Fibroblast of lung (primary cell): Measurements from ENCODE around the gene PCYT1B.

Source experiments
- CTCF ChIP-seq, 2 donors: IDR thresholded peaks in 1 of 2; conservative IDR thresholded peaks in 1 of 2; 1 replicate in 1 of 2; 2 replicates in 1 of 2; pipeline ENCODE4 v1.5.1; 2011 to 2012; ENCODE audit warnings: low read length in 2 of 2, control low read depth in 1 of 2, inconsistent platforms in 1 of 2, low read depth in 1 of 2, mild to moderate bottlenecking in 1 of 2
- EZH2 ChIP-seq: IDR thresholded peaks from 2 replicates; pipeline ENCODE4 v1.5.1; 2012; ENCODE audit warnings: low read length, control low read depth, mild to moderate bottlenecking; ENCODE audit errors: missing control alignments

GRCh38 chrX:24619647-24620046, 27.5 kb downstream of the PCYT1B start:
- no peak for TF ChIP-seq EZH2
- TF ChIP-seq CTCF (conservative IDR thresholded peaks at IDR 0.05 in 1 of 2, IDR thresholded peaks at IDR 0.05 in 1 of 2; ENCODE audit: low read depth in 1 of 2, low read length in 2 of 2) = no peak
